ENCODE data around the gene RMDN2. TPM values are rescaled to one million over a fixed set of nuclear protein-coding genes. Genes with fewer than 3 reads are reported as not detected.

The RMDN2 gene
- total RNA-seq, 1 experiment from 2014 or later = 4.7 TPM

GRCh38 chr2:37976411-37976810 is 51.3 kb downstream of the RMDN2 start:
- Mint-ChIP-seq H3K9me3 (ENCODE audit: low read depth, unreplicated experiment) (no peaks in the 10 kb centered on the region), H3K27ac (ENCODE audit: unreplicated experiment) (no peak overlapping the region), H3K36me3 (ENCODE audit: insufficient read depth, unreplicated experiment) (no peaks in the 10 kb centered on the region), H3K4me1 (ENCODE audit: low read depth, unreplicated experiment) (no peaks in the 10 kb centered on the region), H3K4me3 (ENCODE audit: low read depth, unreplicated experiment) (no peak overlapping the region), H3K27me3 (ENCODE audit: unreplicated experiment) (no peaks in the 10 kb centered on the region)
- intact Hi-C loops (cut with micrococcal nuclease; ENCODE audit: unreplicated experiment) = no loop called here
- no TSS peak for BruUV-seq (replicated peaks)
- CTCF ChIA-PET = no interaction called here
- TF ChIP-seq, protein P1, sequence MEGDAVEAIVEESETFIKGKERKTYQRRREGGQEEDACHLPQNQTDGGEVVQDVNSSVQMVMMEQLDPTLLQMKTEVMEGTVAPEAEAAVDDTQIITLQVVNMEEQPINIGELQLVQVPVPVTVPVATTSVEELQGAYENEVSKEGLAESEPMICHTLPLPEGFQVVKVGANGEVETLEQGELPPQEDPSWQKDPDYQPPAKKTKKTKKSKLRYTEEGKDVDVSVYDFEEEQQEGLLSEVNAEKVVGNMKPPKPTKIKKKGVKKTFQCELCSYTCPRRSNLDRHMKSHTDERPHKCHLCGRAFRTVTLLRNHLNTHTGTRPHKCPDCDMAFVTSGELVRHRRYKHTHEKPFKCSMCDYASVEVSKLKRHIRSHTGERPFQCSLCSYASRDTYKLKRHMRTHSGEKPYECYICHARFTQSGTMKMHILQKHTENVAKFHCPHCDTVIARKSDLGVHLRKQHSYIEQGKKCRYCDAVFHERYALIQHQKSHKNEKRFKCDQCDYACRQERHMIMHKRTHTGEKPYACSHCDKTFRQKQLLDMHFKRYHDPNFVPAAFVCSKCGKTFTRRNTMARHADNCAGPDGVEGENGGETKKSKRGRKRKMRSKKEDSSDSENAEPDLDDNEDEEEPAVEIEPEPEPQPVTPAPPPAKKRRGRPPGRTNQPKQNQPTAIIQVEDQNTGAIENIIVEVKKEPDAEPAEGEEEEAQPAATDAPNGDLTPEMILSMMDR (IDR thresholded peaks at IDR 0.05; ENCODE audit: unreplicated experiment) = no peak
- DNase-seq = no peak

GRCh38 chr2:37982147-37982582 is 57.1 kb downstream of the RMDN2 start:
- DNase-seq = peak; percentile 77
- Mint-ChIP-seq H3K27me3 (ENCODE audit: unreplicated experiment) (no peaks in the 10 kb centered on the region), H3K9me3 (ENCODE audit: low read depth, unreplicated experiment) (no peaks in the 10 kb centered on the region), H3K27ac (ENCODE audit: unreplicated experiment) (no peak overlapping the region), H3K36me3 (ENCODE audit: insufficient read depth, unreplicated experiment) (no peaks in the 10 kb centered on the region), H3K4me3 (ENCODE audit: low read depth, unreplicated experiment) (no peak overlapping the region), H3K4me1 (ENCODE audit: low read depth, unreplicated experiment) (peaks cover 8% of the 10 kb centered on the region)
- intact Hi-C loops (cut with micrococcal nuclease; ENCODE audit: unreplicated experiment) = loop anchor here (1.0 to 5.0 kb wide), 4 partner anchors 95 to 585 kb away; partner anchors contain the start of gene CYP1B1
- CTCF ChIA-PET = interaction anchor here (0.8 to 1.5 kb wide), 4 partner anchors 10 to 292 kb away, joined by 3 to 13 read pairs (median 7); partner anchors contain the start of gene CYP1B1
- TF ChIP-seq, protein P1 (IDR thresholded peaks at IDR 0.05; ENCODE audit: unreplicated experiment) = peak; percentile 80
- BruUV-seq (replicated peaks) = no TSS peak

DNA sequence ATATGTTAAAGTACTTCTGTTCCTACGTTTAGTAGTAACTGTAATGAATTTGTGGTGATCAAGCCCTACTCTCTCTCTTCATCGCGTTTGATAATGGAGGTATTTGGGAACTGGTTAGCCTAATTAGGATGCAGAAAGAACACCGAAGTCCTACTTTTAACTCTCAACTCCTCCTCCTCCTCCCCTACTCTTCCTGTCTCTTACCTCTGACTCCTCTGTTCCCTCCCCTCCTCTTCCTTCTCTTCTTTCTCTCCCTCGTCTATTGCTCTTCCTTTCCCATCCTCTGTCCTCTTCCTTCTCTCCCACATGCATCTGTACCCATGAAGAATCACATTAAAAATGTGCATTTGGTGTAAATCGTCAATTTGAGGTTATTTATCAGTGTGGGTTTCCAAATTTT is 57.8 kb downstream of the RMDN2 start:
- CTCF ChIA-PET = interaction anchor here (1.1 kb wide), 1 partner anchor 292 kb away, joined by 13 read pairs; no protein-coding TSS in a partner anchor

GRCh38 chr2:37983719-37984118 is 58.6 kb downstream of the RMDN2 start:
- Mint-ChIP-seq H3K4me1 (ENCODE audit: low read depth, unreplicated experiment) (peaks cover 8% of the 10 kb centered on the region), H3K36me3 (ENCODE audit: insufficient read depth, unreplicated experiment) (no peaks in the 10 kb centered on the region), H3K27me3 (ENCODE audit: unreplicated experiment) (no peaks in the 10 kb centered on the region), H3K4me3 (ENCODE audit: low read depth, unreplicated experiment) (no peak overlapping the region), H3K27ac (ENCODE audit: unreplicated experiment) (no peak overlapping the region), H3K9me3 (ENCODE audit: low read depth, unreplicated experiment) (no peaks in the 10 kb centered on the region)
- intact Hi-C loops (cut with micrococcal nuclease; ENCODE audit: unreplicated experiment) = loop anchor here (2.0 to 5.0 kb wide), 3 partner anchors 93 to 586 kb away; partner anchors contain the start of gene CYP1B1
- TF ChIP-seq, protein P1 (IDR thresholded peaks at IDR 0.05; ENCODE audit: unreplicated experiment) = no peak
- no TSS peak for BruUV-seq (replicated peaks)
- CTCF ChIA-PET = no interaction called here
- DNase-seq = no peak

More for the DNA sequence above, 57.8 kb downstream of the RMDN2 start:
- Mint-ChIP-seq H3K36me3 (ENCODE audit: insufficient read depth, unreplicated experiment) (no peaks in the 10 kb centered on the region), H3K4me3 (ENCODE audit: low read depth, unreplicated experiment) (no peak overlapping the region), H3K27ac (ENCODE audit: unreplicated experiment) (no peak overlapping the region), H3K9me3 (ENCODE audit: low read depth, unreplicated experiment) (no peaks in the 10 kb centered on the region), H3K27me3 (ENCODE audit: unreplicated experiment) (no peaks in the 10 kb centered on the region), H3K4me1 (ENCODE audit: low read depth, unreplicated experiment) (peaks cover 8% of the 10 kb centered on the region)
- BruUV-seq (replicated peaks) = no TSS peak
- no peak for DNase-seq
- TF ChIP-seq, protein P1 (IDR thresholded peaks at IDR 0.05; ENCODE audit: unreplicated experiment) = no peak
- intact Hi-C loops (cut with micrococcal nuclease; ENCODE audit: unreplicated experiment) = loop anchor here (1.0 to 5.0 kb wide), 4 partner anchors 94 to 586 kb away; partner anchors contain the start of gene CYP1B1
